Pancreas (tissue), 10 donors: ENCODE data around the gene RFPL4A. TPM values are rescaled to one million over a fixed set of nuclear protein-coding genes. Genes with fewer than 3 reads are reported as not detected.
"Not testable (repeated sequence)": the region's sequence is repeated elsewhere in the genome, so short reads cannot be mapped to it uniquely, and the experiment has no call there.

Source experiments
- ATAC-seq, 4 donors: fragments of 200-7000 bp; cut with Tn5 transposase; one replicate each; pipeline versions ENCODE4 v1.8.0 to v1.9.1; 2020; ENCODE audit warnings: mild to moderate bottlenecking in 4 of 4, moderate library complexity in 4 of 4
- DNase-seq, 6 donors: peaks; one replicate each; pipeline ENCODE4 v3.0.0-alpha.2; 2020
- FAIRE-seq: peaks from 2 replicates; lab custom pipeline; 2012; peaks lifted over from hg19 to GRCh38; lab: Jason Lieb, UNC
- H3K27ac ChIP-seq, 4 donors: fragments of 200-600 bp; sonication (generic); 1 replicate in 3 of 4; 2 replicates in 1 of 4; pipeline versions ENCODE4 v1.5.0 to v1.8.0; 2020
- H3K27me3 ChIP-seq, 4 donors: fragments of 200-600 bp; one replicate each; pipeline ENCODE4 v1.8.0; 2021
- H3K36me3 ChIP-seq, 3 donors: fragments of 200-600 bp; sonication (generic) in 1 of 3; one replicate each; pipeline versions ENCODE4 v1.5.0 to v1.8.0; 2020 to 2021
- H3K4me1 ChIP-seq, 3 donors: fragments of 200-600 bp; one replicate each; pipeline ENCODE4 v1.8.0; 2021
- H3K4me3 ChIP-seq, 4 donors: fragments of 200-600 bp; sonication (generic) in 2 of 4; one replicate each; pipeline versions ENCODE4 v1.5.0 to v1.8.0; 2020 to 2021
- H3K9me3 ChIP-seq, 4 donors: fragments of 200-600 bp; one replicate each; pipeline ENCODE4 v1.8.0; 2021
- WGBS, 2 donors: extraction: QIAGEN DNeasy Blood & Tissue Kit; methylation state at CpG; one replicate each; pipeline ENCODE4 v1.1.7; 2013; 5-methylcytosine and 5-hydroxymethylcytosine counted together
- intact Hi-C, 3 donors: fragments of 100-400 bp; cut with DNase I; formaldehyde crosslinking; loops; one replicate each; pipeline versions ENCODE4 v1.11.1 to v1.14.2; 2022
- polyA plus RNA-seq, 2 donors: library from polyadenylated mRNA; stranded (reverse); fragments of 200-250 nt; gene quantifications; one replicate each; pipeline ENCODE4 v1.2.3, GENCODE V29; 2013
- total RNA-seq, 6 donors: library from RNA; stranded (reverse); fragmentation: NEBNext Ultra II Directional in 4 of 6; extraction: Animal tissue kit (Norgen Biotek cat#: 25700) in 4 of 6; gene quantifications; one replicate each; pipeline versions ENCODE4 v1.2.1 to v1.2.4, GENCODE V29; 2021 to 2023
- TF ChIP-seq, protein P1 (sequence below), 4 donors: fragments of 200-600 bp; sonication (generic) in 3 of 4; IDR thresholded peaks; one replicate each; pipeline versions ENCODE4 v1.5.0 to v1.8.0; 2021; ENCODE audit warnings: antibody characterized with exemption in 4 of 4
- donor health status: healthy with polysubstance abuse.
- donor health status: DM: no; HTN: no; CAD: no; lungs with moderate emphysema.
- donor health status: DM: no; HTN: no; CAD: no.
- donor health status: control.
- donor health status: control.
- donor health status: Bipolar disorder and iron deficiency.
- donor health status: DM: yes; HTN: yes; CAD: no.
- donor health status: DM: no; HTN: no; CAD: no.
- donor health status: DM: no; HTN: no; CAD: no.
- donor health status: DM: yes; HTN: yes; CAD: no.

Gene RFPL4A
- total and polyA plus RNA-seq, 8 donors: 0.17 to 0.75 (median 0.70) TPM; not detected in 5

DNA sequence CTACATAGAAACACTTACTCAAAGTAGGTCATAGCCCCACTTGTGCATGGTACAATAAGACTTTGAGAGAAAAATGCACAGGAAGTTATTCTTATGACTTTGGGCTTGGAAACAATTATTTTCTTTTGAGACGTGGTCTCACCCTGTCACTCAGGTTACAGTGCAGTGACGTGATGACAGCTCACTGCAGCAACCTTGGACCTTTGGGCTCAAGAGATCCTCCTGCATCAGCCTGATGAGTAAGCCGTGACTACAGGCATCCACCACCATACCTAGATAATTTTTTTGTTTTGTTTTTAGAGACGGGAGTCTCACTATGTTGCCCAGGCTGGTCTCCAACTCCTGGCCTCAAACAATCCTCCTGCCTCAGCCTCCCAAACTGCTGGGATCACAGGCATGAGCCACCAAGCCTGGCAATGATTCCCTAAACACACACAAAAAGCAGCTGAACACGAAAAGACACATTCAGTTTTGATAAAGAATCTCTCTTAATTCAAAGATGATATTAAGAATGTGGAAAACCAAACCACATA, 38.6 kb upstream of the RFPL4A start:
- no peak overlapping the region for H3K27ac ChIP-seq
- no peaks in the 10 kb centered on the region for H3K4me1 ChIP-seq
- DNase-seq (no peak), FAIRE-seq (no peak), ATAC-seq (no peak)
- H3K4me3 ChIP-seq: no peak overlapping the region
- H3K27me3 ChIP-seq: peaks cover 0 to 3% (median 0%) of the 10 kb centered on the region in 4 donors
- no peaks in the 10 kb centered on the region for H3K9me3 ChIP-seq
- WGBS, 2 donors: 59 to 74% methylated on average over 5 of the region's 5 CpGs
- no peaks in the 10 kb centered on the region for H3K36me3 ChIP-seq
- intact Hi-C loops: no loop called here
- TF ChIP-seq, protein P1, sequence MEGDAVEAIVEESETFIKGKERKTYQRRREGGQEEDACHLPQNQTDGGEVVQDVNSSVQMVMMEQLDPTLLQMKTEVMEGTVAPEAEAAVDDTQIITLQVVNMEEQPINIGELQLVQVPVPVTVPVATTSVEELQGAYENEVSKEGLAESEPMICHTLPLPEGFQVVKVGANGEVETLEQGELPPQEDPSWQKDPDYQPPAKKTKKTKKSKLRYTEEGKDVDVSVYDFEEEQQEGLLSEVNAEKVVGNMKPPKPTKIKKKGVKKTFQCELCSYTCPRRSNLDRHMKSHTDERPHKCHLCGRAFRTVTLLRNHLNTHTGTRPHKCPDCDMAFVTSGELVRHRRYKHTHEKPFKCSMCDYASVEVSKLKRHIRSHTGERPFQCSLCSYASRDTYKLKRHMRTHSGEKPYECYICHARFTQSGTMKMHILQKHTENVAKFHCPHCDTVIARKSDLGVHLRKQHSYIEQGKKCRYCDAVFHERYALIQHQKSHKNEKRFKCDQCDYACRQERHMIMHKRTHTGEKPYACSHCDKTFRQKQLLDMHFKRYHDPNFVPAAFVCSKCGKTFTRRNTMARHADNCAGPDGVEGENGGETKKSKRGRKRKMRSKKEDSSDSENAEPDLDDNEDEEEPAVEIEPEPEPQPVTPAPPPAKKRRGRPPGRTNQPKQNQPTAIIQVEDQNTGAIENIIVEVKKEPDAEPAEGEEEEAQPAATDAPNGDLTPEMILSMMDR (IDR thresholded peaks at IDR 0.05): no peak

DNA sequence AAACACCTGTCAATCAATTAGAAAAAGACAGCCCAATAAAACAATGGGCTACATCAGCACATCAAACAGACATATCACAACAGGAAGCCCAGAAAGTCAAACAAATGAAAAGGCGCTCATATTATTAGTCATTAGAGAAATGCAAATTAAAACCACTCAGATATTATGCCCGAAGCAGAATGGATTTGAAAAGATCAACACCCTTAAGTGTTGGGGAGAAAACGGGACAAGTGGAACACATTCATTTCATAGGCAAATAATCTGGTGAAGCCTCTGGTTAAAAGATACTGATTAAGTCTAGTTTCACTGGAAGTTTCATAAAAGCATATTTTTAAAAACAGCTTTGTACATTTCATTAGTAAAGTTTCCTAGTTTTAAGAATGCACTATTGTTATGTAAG, 38.1 kb upstream of the RFPL4A start:
- H3K27me3 ChIP-seq: peaks cover 0 to 3% (median 0%) of the 10 kb centered on the region in 4 donors
- no peak overlapping the region for H3K27ac ChIP-seq
- no peaks in the 10 kb centered on the region for H3K4me1 ChIP-seq
- no peaks in the 10 kb centered on the region for H3K9me3 ChIP-seq
- H3K4me3 ChIP-seq: no peak overlapping the region
- FAIRE-seq (no peak), DNase-seq (no peak), ATAC-seq (no peak)
- TF ChIP-seq, protein P1 (IDR thresholded peaks at IDR 0.05): no peak
- intact Hi-C loops: no loop called here
- H3K36me3 ChIP-seq: no peaks in the 10 kb centered on the region
- WGBS, 2 donors: 67 to 81% methylated on average over 3 of the region's 3 CpGs

DNA sequence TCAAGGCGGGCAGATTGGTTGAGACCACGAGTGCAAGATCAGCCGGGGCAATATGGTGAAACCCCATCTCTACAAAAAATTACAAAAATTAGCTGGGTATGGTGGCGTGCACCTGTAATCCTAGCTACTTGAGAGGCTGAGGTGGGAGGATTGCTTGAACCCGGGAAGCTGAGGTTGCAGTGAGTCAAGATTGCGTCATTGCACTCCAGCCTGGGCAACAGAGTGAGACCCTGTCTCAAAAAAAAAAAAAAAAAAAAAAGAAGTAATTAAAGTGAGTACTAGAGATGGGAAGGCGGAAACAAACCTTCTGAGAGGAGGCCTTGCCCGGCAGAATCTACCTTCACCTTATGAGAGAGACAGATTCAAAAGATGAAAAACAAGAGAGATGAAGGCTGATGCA, 35.4 kb upstream of the RFPL4A start:
- WGBS, 2 donors: 83 to 91% methylated on average over 8 of the region's 8 CpGs
- intact Hi-C loops: no loop called here
- Histone ChIP-seq H3K27me3 (peaks cover 0 to 3% (median 0%) of the 10 kb centered on the region in 4 donors), H3K36me3 (no peaks in the 10 kb centered on the region), H3K4me1 (no peaks in the 10 kb centered on the region), H3K9me3 (no peaks in the 10 kb centered on the region), H3K4me3 (no peak overlapping the region), H3K27ac (no peak overlapping the region)
- no peak for FAIRE-seq
- TF ChIP-seq, protein P1 (IDR thresholded peaks at IDR 0.05): no peak
- no peak for DNase-seq
- ATAC-seq: no peak

DNA sequence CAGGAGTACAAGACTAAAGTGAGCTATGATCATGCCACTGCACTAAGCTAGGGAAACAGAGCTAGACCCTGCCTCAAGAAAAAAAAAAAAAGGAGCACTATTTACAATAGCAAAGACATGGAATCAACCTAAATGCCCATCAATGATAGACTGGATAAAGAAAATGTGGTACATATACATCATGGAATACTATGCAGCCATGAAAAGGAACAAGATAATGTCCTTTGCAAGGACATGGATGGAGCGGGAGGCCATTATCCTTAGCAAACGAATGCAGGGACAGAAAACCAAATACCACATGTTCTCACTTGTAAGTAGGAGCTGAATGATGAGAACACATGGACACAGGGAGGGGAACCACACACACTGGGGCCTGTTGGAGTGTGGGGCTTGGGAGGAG, 28.5 kb upstream of the RFPL4A start:
- not testable (repeated sequence) for FAIRE-seq
- 67 to 68% methylated on average over 2 of the region's 2 CpGs for WGBS, 2 donors

DNA sequence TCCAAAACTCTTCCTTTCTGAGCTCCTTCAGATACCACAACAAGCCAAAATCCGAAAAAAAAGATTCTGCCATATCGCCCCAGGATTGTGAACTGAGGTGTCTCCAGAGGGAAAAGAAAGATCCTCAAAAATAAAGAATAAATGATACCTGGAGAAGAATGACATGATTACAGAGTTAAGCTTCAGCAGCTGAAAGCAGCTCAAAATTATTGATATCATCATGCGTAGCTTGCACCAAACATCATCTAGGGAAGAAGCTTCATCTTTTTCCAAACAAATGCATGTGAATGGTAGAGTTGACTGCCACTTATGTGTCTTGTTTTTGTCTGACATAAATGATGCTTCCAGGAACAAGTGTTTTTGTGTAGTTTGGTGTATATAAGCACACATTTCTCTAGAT, 20.6 kb upstream of the RFPL4A start, which contains the start of gene NLRP9:
Gene NLRP9, minus strand, starts transcription at position 101 of the 400 bp plus-strand sequence. Its CDS starts 28 bp downstream, at position 73.
- H3K36me3 ChIP-seq: no peaks in the 10 kb centered on the region
- FAIRE-seq: no peak

More for the DNA sequence above, 28.5 kb upstream of the RFPL4A start:
- DNase-seq, H3K9me3 ChIP-seq, ATAC-seq, H3K4me3 ChIP-seq, intact Hi-C loops, H3K27ac ChIP-seq, H3K4me1 ChIP-seq, H3K36me3 ChIP-seq, H3K27me3 ChIP-seq: not testable (repeated sequence)

More for the DNA sequence above, 20.6 kb upstream of the RFPL4A start, which contains the start of gene NLRP9:
- Histone ChIP-seq H3K27me3 (no peaks in the 10 kb centered on the region), H3K4me1 (no peaks in the 10 kb centered on the region), H3K4me3 (no peak within 1 kb of the TSS), H3K9me3 (no peaks in the 10 kb centered on the region), H3K27ac (no peak within 1 kb of the TSS)
- TF ChIP-seq, protein P1 (IDR thresholded peaks at IDR 0.05): no peak
- intact Hi-C loops: no loop called here
- no peak for ATAC-seq
- DNase-seq: no peak
- 83 to 86% methylated on average over 3 of the region's 3 CpGs for WGBS, 2 donors
